ENCODE measurements around the gene RAB44. TPM values are rescaled to one million over a fixed set of nuclear protein-coding genes. Genes with fewer than 3 reads are reported as not detected.

The RAB44 gene
- total and polyA plus RNA-seq, 2 of the 13 experiments (the other 11 are each of a cell fraction or from before 2014, with no cell fraction given): not detected

- no peak for TF ChIP-seq ZNF547 (CRISPR knock-in tag; IDR thresholded peaks at IDR 0.05)
- no peak for TF ChIP-seq ZNF512B (CRISPR knock-in tag; IDR thresholded peaks at IDR 0.05; ENCODE audit: borderline replicate concordance)
- no peak for TF ChIP-seq SP2 (CRISPR knock-in tag; IDR thresholded peaks at IDR 0.05)
- no peak for TF ChIP-seq ZNF510 (CRISPR knock-in tag; IDR thresholded peaks at IDR 0.05; ENCODE audit: low read depth)
- no peak for TF ChIP-seq DMTF1 (CRISPR knock-in tag; IDR thresholded peaks at IDR 0.05)
- 0 out of 2 replicates have a peak, but pooled peaks have one; percentile 36 for TF ChIP-seq ZIK1 (CRISPR knock-in tag; IDR thresholded peaks at IDR 0.05; ENCODE audit: borderline replicate concordance, low read depth)
- TF ChIP-seq SAFB2 (CRISPR knock-in tag; IDR thresholded peaks at IDR 0.05; ENCODE audit: borderline replicate concordance, low read depth): no peak
- no peak for TF ChIP-seq ZNF331 (CRISPR knock-in tag; IDR thresholded peaks at IDR 0.05)
- TF ChIP-seq PRDM10 (CRISPR knock-in tag; IDR thresholded peaks at IDR 0.05; ENCODE audit: low read depth): no peak
- TF ChIP-seq ZNF839 (CRISPR knock-in tag; IDR thresholded peaks at IDR 0.05; ENCODE audit: borderline replicate concordance): no peak
- peak; percentile 20; the same call in 1 of the 2 replicates for TF ChIP-seq MAX (IDR thresholded peaks at IDR 0.05)
- TF ChIP-seq SMYD3 (CRISPR knock-in tag; IDR thresholded peaks at IDR 0.05): no peak
- TF ChIP-seq ZNF577 (CRISPR knock-in tag; IDR thresholded peaks at IDR 0.05; ENCODE audit: borderline replicate concordance, low read depth): no peak
- TF ChIP-seq NAIF1 (CRISPR knock-in tag; IDR thresholded peaks at IDR 0.05; ENCODE audit: borderline replicate concordance): no peak
- peak; percentile 31; the same call in 1 of the 2 replicates for TF ChIP-seq FOXA3 (CRISPR knock-in tag; IDR thresholded peaks at IDR 0.05)
- TF ChIP-seq EP300 (IDR thresholded peaks at IDR 0.05; ENCODE audit: low read depth in 2 of 2, low read length in 2 of 2): no peak
- TF ChIP-seq EP300 (CRISPR knock-in tag; IDR thresholded peaks at IDR 0.05; ENCODE audit: borderline replicate concordance): no peak
- no peak for TF ChIP-seq ELK4 (CRISPR knock-in tag; IDR thresholded peaks at IDR 0.05; ENCODE audit: borderline replicate concordance)
Observed at GRCh38 chr6:36671687-36672375, 25.8 kb upstream of the RAB44 start (continued).
